HEK293 (cell line): Measurements from ENCODE around the gene MAP4K2.

Source experiments
- CTCF ChIA-PET: fragments of 350-600 bp; formaldehyde crosslinking; extraction: SDS; loops from one replicate; lab custom pipeline; 2021; ENCODE audit warnings: antibody characterized with exemption; lab: Yijun Ruan, JAX
- POLR2A ChIA-PET: fragments of 300-600 bp; formaldehyde crosslinking; extraction: SDS; loops from one replicate; lab custom pipeline; 2020; ENCODE audit warnings: antibody characterized with exemption, inconsistent platforms; lab: Yijun Ruan, JAX
- H3K27ac ChIP-seq: fragments of 200-500 bp; sonication (Bioruptor generic); 2 replicates; pipeline ENCODE4 v1.5.1; 2014; ENCODE audit warnings: low read depth, low read length, control low read depth, inconsistent platforms; ENCODE audit errors: extremely low read depth
- H3K36me3 ChIP-seq, 2 experiments: fragments of 200-500 bp in 1 of 2; sonication (Bioruptor generic) in 1 of 2; 1 replicate in 1 of 2; 2 replicates in 1 of 2; pipeline ENCODE4 v1.5.1; 2014 to 2017; ENCODE audit warnings: inconsistent platforms in 2 of 2, low read length in 2 of 2; ENCODE audit not compliant: control insufficient read depth in 2 of 2, insufficient read depth in 1 of 2
- H3K4me1 ChIP-seq: fragments of 200-500 bp; sonication (Bioruptor generic); 2 replicates; pipeline ENCODE4 v1.5.1; 2014; ENCODE audit warnings: mild to moderate bottlenecking, low read length, inconsistent platforms; ENCODE audit not compliant: control insufficient read depth, insufficient read depth
- H3K4me3 ChIP-seq: 2 replicates; pipeline ENCODE4 v1.5.1; 2011; ENCODE audit warnings: low read depth, mild to moderate bottlenecking, control low read depth, low read length, moderate library complexity
- H3K9me3 ChIP-seq: fragments of 200-500 bp; sonication (Bioruptor generic); 2 replicates; pipeline ENCODE4 v1.5.1; 2014; ENCODE audit warnings: low read depth, low read length, inconsistent platforms; ENCODE audit not compliant: control insufficient read depth, insufficient read depth
- AEBP2 ChIP-seq: fragments of 450-650 bp; formaldehyde crosslinking; IDR thresholded peaks from 2 replicates; pipeline ENCODE4 v1.5.1; 2016; ENCODE audit warnings: missing biosample characterization, missing genetic modification characterization, borderline replicate concordance
- EGR2 ChIP-seq: fragments of 450-650 bp; formaldehyde crosslinking; IDR thresholded peaks from 2 replicates; pipeline ENCODE4 v1.5.1; 2016; ENCODE audit warnings: low read depth, missing biosample characterization, missing genetic modification characterization
- PRDM4 ChIP-seq: fragments of 450-650 bp; formaldehyde crosslinking; IDR thresholded peaks from 2 replicates; pipeline ENCODE4 v1.5.1; 2017; ENCODE audit warnings: missing biosample characterization, missing genetic modification characterization
- ZFHX2 ChIP-seq: fragments of 450-650 bp; formaldehyde crosslinking; conservative IDR thresholded peaks from 2 replicates; pipeline ENCODE4 v1.5.1; 2016; ENCODE audit warnings: missing biosample characterization, missing genetic modification characterization
- ZFP3 ChIP-seq: fragments of 450-650 bp; formaldehyde crosslinking; IDR thresholded peaks from 2 replicates; pipeline ENCODE4 v1.5.1; 2016; ENCODE audit warnings: low read depth, missing biosample characterization, missing genetic modification characterization
- ZNF121 ChIP-seq: fragments of 450-650 bp; formaldehyde crosslinking; IDR thresholded peaks from 2 replicates; pipeline ENCODE4 v1.5.1; 2016; ENCODE audit warnings: missing biosample characterization, missing genetic modification characterization
- ZNF132 ChIP-seq: fragments of 450-650 bp; formaldehyde crosslinking; IDR thresholded peaks from 2 replicates; pipeline ENCODE4 v1.5.1; 2017; ENCODE audit warnings: missing biosample characterization, missing genetic modification characterization, borderline replicate concordance
- ZNF24 ChIP-seq: fragments of 450-650 bp; formaldehyde crosslinking; IDR thresholded peaks from 2 replicates; pipeline ENCODE4 v1.5.1; 2016; ENCODE audit warnings: missing biosample characterization, missing genetic modification characterization
- ZNF248 ChIP-seq: fragments of 450-650 bp; formaldehyde crosslinking; IDR thresholded peaks from 2 replicates; pipeline ENCODE4 v1.5.1; 2017; ENCODE audit warnings: missing biosample characterization, missing genetic modification characterization
- ZNF266 ChIP-seq: fragments of 450-650 bp; formaldehyde crosslinking; IDR thresholded peaks from 2 replicates; pipeline ENCODE4 v1.5.1; 2016; ENCODE audit warnings: missing biosample characterization, missing genetic modification characterization, low read depth
- ZNF350 ChIP-seq: fragments of 450-650 bp; formaldehyde crosslinking; IDR thresholded peaks from 2 replicates; pipeline ENCODE4 v1.5.0; 2017; ENCODE audit warnings: missing biosample characterization, mild to moderate bottlenecking, missing genetic modification characterization
- ZNF48 ChIP-seq: fragments of 450-650 bp; formaldehyde crosslinking; IDR thresholded peaks from 2 replicates; pipeline ENCODE4 v1.5.1; 2016; ENCODE audit warnings: missing biosample characterization, missing genetic modification characterization
- ZNF530 ChIP-seq: fragments of 450-650 bp; formaldehyde crosslinking; IDR thresholded peaks from 2 replicates; pipeline ENCODE4 v1.5.1; 2016; ENCODE audit warnings: low read depth, missing biosample characterization, missing genetic modification characterization
- ZNF558 ChIP-seq: fragments of 450-650 bp; formaldehyde crosslinking; IDR thresholded peaks from 2 replicates; pipeline ENCODE4 v1.5.1; 2016; ENCODE audit warnings: missing biosample characterization, missing genetic modification characterization
- ZNF600 ChIP-seq: fragments of 450-650 bp; formaldehyde crosslinking; IDR thresholded peaks from 2 replicates; pipeline ENCODE4 v1.5.1; 2016; ENCODE audit warnings: missing biosample characterization, missing genetic modification characterization
- ZNF626 ChIP-seq: fragments of 450-650 bp; sonication (Bioruptor Pico); formaldehyde crosslinking; IDR thresholded peaks from 2 replicates; pipeline ENCODE4 v1.5.1; 2018; ENCODE audit warnings: missing biosample characterization, missing genetic modification characterization, inconsistent platforms
- ZNF660 ChIP-seq: fragments of 450-650 bp; IDR thresholded peaks from 2 replicates; pipeline ENCODE4 v1.5.1; 2018; ENCODE audit warnings: missing biosample characterization, mild to moderate bottlenecking, missing genetic modification characterization
- ZNF664 ChIP-seq: fragments of 450-650 bp; formaldehyde crosslinking; IDR thresholded peaks from 2 replicates; pipeline ENCODE4 v1.5.1; 2016; ENCODE audit warnings: missing biosample characterization, missing genetic modification characterization
- ZNF704 ChIP-seq: fragments of 450-650 bp; formaldehyde crosslinking; IDR thresholded peaks from 2 replicates; pipeline ENCODE4 v1.5.1; 2016; ENCODE audit warnings: missing biosample characterization, missing genetic modification characterization
- ZNF76 ChIP-seq: fragments of 450-650 bp; formaldehyde crosslinking; IDR thresholded peaks from 2 replicates; pipeline ENCODE4; 2016; ENCODE audit warnings: low read depth, missing biosample characterization, missing genetic modification characterization, borderline replicate concordance
- ZNF791 ChIP-seq: fragments of 450-650 bp; formaldehyde crosslinking; IDR thresholded peaks from 2 replicates; pipeline ENCODE4 v1.5.1; 2016; ENCODE audit warnings: missing biosample characterization, missing genetic modification characterization
- ZNF837 ChIP-seq: fragments of 450-650 bp; formaldehyde crosslinking; IDR thresholded peaks from 2 replicates; pipeline ENCODE4 v1.5.1; 2016; ENCODE audit warnings: missing biosample characterization, missing genetic modification characterization
- ZXDB ChIP-seq: fragments of 450-650 bp; formaldehyde crosslinking; IDR thresholded peaks from 2 replicates; pipeline ENCODE4 v1.5.1; 2016; ENCODE audit warnings: missing biosample characterization, missing genetic modification characterization

MAP4K2 gene

GRCh38 chr11:64765851-64766665 is 37.0 kb downstream of the MAP4K2 start:
- Histone ChIP-seq H3K27ac (no peak overlapping the region), H3K9me3 (no peaks in the 10 kb centered on the region), H3K4me1 (peaks cover 7% of the 10 kb centered on the region), H3K4me3 (no peak overlapping the region), H3K36me3 (peaks cover 0 to 89% of the 10 kb centered on the region in 2 experiments; a peak in 2 of 3 replicates)
- ChIA-PET POLR2A (interaction anchor here (1.6 kb wide), 1 partner anchor 9 kb away, joined by 5 read pairs; no protein-coding TSS in a partner anchor), CTCF (interaction anchor here (0.6 to 4.0 kb wide), 3 partner anchors 19 to 459 kb away, joined by 5 to 22 read pairs (median 6); partner anchors contain the start of gene RASGRP2)
- no peak for TF ChIP-seq ZNF48 (tag by site-specific recombination)
- TF ChIP-seq ZFHX2 (tag by site-specific recombination), result 0 out of 2 replicates have a peak, but pooled peaks have one; percentile 8
- no peak for TF ChIP-seq ZNF660 (tag by site-specific recombination)

GRCh38 chr11:64765291-64765850 is 37.6 kb downstream of the MAP4K2 start:
- Histone ChIP-seq H3K4me3 (no peak overlapping the region), H3K36me3 (peaks cover 0 to 85% of the 10 kb centered on the region in 2 experiments; a peak in 2 of 3 replicates), H3K9me3 (no peaks in the 10 kb centered on the region), H3K27ac (no peak overlapping the region), H3K4me1 (peaks cover 7% of the 10 kb centered on the region)
- TF ChIP-seq ZXDB (tag by site-specific recombination) (no peak), ZNF248 (tag by site-specific recombination) (no peak), ZNF266 (no peak), ZNF121 (tag by site-specific recombination) (no peak), ZNF350 (no peak), ZNF837 (tag by site-specific recombination) (no peak), ZFHX2 (tag by site-specific recombination) (no peak), ZNF626 (tag by site-specific recombination) (no peak)
- ChIA-PET POLR2A (interaction anchor here (1.6 to 2.9 kb wide), 2 partner anchors 9 to 11 kb away, joined by 5 to 16 read pairs; no protein-coding TSS in a partner anchor), CTCF (interaction anchor here (0.6 to 4.0 kb wide), 3 partner anchors 19 to 458 kb away, joined by 5 to 22 read pairs (median 6); partner anchors contain the start of gene RASGRP2)

- peaks cover 7% of the 10 kb centered on the region for H3K4me1 ChIP-seq
- H3K9me3 ChIP-seq, result no peaks in the 10 kb centered on the region
- H3K27ac ChIP-seq, result peak overlapping the region; percentile 18; the same call in 1 of the 2 replicates
- ChIA-PET CTCF (interaction anchor here (0.7 to 4.0 kb wide), 4 partner anchors 9 to 128 kb away, joined by 3 to 22 read pairs (median 4); partner anchors contain the start of gene RASGRP2), POLR2A (interaction anchor here (2.9 to 5.8 kb wide), 2 partner anchors 12 to 14 kb away, joined by 16 to 42 read pairs; partner anchors contain the start of gene SF1)
- no peak overlapping the region for H3K4me3 ChIP-seq
- peaks cover 0 to 79% of the 10 kb centered on the region in 2 experiments; a peak in 2 of 3 replicates for H3K36me3 ChIP-seq
- no peak for TF ChIP-seq ZFP3
- TF ChIP-seq ZNF558, result no peak
- TF ChIP-seq ZNF600 (tag by site-specific recombination), result no peak
- no peak for TF ChIP-seq ZNF664
- no peak for TF ChIP-seq EGR2 (tag by site-specific recombination)
- no peak for TF ChIP-seq ZNF704 (tag by site-specific recombination)
- TF ChIP-seq ZNF791 (tag by site-specific recombination), result no peak
- TF ChIP-seq ZNF530, result no peak
- TF ChIP-seq ZNF132 (tag by site-specific recombination), result no peak
- no peak for TF ChIP-seq AEBP2
- TF ChIP-seq ZNF24 (tag by site-specific recombination), result no peak
- TF ChIP-seq PRDM4, result no peak
- no peak for TF ChIP-seq ZNF76 (tag by site-specific recombination)
Measured at GRCh38 chr11:64764753-64765152, 38.3 kb downstream of the MAP4K2 start.
